Suppressor macrophage treated with lipopolysaccharide for 4 hours (primary cell): ENCODE results near the gene ASXL3.

Source experiments
- DNase-seq: peaks from one replicate; pipeline ENCODE4 v3.0.0-alpha.2; 2020

Gene ASXL3

GRCh38 chr18:33584548-33585430 is 6.8 kb downstream of the ASXL3 start:
- no peak for DNase-seq

DNA sequence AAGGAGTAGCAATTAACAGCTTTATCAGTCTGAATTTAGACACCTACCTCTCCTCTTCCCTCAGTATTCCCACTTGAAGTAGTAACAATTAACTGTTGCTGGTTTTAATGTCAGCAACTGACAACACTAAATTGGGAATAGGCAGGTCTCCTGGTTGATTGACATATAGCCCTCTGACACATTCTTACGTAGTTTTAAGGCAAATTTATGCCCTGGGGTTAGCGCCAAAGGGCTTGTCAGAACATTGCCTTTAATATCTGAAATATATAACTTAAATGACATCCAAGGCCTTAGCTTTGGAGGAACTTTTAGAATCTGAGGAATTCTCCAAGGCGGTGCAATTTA is 7.4 kb downstream of the ASXL3 start:
- DNase-seq, result no peak

- DNase-seq, result no peak
Measured at GRCh38 chr18:33588361-33588760, 10.3 kb downstream of the ASXL3 start.

DNA sequence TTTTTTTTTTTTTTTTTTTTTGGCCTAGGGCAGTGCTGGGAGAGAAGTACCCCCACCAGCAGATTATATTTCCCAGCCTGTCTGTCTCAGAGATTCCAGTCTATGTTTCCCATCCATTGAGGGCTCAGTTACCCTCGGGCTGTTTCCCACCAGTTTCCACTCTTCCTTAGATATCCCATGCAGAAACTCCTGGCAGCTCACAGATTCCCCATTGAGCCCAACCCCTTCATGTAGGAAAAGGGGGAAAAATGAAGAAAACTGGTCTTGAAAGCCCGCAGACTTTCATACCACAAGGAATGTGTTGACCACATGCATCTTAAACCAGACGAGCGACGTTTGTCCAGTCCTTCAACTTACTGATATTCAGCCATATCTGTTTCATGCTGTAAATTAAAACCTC is 15.2 kb downstream of the ASXL3 start:
- no peak for DNase-seq

DNA sequence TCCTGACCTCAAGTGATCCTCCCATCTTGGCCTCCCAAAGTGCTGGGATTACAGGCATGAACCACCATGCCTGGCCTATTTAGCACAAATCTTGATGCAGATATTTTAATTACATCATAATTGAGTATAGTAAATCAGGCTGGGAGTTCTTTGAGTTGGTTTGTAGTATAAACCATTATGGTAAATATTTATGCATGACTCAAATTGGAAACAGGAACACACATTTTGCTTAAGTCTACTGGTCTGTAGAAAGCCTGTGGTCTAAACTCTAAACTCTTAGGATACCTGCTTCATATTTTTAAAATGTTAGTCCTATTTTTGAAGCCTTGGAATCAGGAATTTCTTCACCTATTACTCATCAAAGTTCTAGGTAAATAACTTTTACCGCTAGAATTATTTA is 16.8 kb downstream of the ASXL3 start:
- DNase-seq, result no peak

GRCh38 chr18:33596178-33596854 is 18.3 kb downstream of the ASXL3 start:
- no peak for DNase-seq

GRCh38 chr18:33600846-33601245 is 22.8 kb downstream of the ASXL3 start:
- no peak for DNase-seq

- no peak for DNase-seq
Measured at GRCh38 chr18:33603454-33603853, 25.4 kb downstream of the ASXL3 start.

DNA sequence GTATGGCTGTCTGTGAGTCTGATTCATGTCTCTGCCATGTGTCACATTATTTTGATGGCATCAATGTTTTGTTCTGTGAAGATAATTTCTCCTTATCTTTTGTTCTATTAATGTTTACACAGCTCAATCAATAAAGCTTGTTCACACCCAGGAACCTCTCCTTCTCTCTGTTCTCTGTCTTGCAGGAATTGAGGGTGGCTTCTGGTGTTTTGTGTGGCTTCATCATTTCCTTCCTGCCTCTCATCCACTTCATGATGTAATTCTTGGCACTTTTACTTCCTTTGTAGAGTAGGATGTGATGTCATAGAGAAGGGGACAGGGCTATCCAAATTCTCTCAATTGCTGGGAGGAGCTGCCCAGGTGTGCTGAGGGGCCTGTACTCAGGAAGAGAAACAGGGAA is 27.2 kb downstream of the ASXL3 start:
- no peak for DNase-seq

DNA sequence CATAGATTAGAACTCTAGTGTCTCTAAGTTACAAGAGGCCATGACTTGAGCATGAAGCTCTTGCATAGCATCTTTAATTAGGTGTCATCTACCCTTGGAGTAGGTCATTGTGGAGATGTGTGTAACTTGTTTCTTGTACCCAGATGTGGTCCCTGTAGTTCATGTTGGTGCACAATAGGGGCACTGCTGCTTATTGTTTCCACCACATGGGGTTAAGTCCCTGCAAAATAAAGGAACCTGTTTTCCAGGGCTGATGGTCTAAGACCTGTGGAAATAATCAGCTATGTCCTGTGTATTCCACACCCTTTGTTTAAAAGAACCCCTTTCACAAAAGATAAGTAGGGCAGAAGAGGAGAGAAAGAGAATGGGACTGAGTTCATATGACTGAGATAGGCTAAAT is 28.6 kb downstream of the ASXL3 start:
- DNase-seq, result no peak

DNA sequence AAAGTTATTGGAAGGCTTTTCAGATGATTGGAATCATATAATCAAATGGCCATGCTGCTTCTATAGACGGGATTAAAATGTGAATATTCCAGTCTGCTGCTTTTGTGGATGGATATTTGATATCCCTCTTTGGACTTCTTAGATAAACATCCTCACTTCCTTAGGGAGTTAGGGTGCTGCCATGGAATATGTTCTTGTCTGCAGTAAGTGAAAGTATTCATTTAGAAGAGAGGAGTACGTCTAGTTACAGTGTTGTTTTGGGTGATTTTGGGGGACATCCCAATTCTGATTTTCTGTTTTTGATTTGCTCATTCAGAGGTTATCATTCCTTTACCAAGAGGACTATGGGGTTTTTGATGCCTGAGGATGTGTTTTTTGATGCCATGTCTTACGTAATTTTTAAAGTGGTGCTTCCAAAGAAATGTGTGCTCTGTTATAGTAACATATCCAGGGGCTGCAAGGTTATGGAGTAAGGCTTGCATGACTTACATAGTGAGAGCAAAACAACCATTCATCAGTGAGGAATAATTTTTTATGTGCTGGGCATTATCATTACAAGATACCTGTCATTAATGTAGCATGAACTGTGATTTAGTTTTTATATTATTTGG is 33.6 kb downstream of the ASXL3 start:
- no peak for DNase-seq

DNA sequence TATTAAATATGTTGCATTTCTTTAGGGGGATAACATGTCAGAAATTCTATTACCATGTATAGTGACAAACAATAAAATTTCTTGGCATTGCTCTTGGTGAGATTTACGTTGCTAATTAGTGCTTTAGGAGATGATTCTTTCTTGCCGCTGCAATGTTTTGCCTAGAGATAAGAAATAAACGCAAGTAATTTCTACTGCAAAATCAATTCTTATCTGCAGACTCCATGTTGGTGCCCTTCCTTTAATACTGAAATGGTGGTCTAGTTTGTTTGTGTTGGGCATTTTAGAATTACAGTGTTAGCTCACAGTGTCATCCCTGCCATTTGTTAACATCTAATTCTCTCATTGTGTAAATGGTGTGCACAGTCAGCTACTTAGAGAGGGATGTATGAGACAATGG is 34.6 kb downstream of the ASXL3 start:
- no peak for DNase-seq

DNA sequence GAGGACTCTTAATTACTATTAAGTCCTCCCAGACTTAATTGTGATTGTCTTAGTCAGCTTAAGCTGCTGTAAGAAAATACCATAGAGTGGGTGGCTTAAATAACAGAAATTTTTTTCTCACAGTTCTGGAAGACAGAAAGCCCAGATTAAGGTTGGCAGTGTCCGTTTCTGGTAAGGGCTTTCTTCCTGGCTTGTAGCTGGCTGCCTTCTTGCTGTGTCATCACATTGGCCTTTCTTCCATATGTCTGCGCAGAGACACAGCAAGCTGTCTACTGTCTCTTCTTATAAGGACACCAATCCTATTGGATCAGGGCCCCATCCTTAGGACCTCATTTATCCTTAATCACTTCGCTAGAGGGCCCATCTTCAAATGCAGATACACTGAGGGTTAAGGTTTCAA is 38.5 kb downstream of the ASXL3 start:
- no peak for DNase-seq

- no peak for DNase-seq
Measured at GRCh38 chr18:33627114-33627513, 49.1 kb downstream of the ASXL3 start.

GRCh38 chr18:33630476-33630875 is 52.5 kb downstream of the ASXL3 start:
- no peak for DNase-seq

DNA sequence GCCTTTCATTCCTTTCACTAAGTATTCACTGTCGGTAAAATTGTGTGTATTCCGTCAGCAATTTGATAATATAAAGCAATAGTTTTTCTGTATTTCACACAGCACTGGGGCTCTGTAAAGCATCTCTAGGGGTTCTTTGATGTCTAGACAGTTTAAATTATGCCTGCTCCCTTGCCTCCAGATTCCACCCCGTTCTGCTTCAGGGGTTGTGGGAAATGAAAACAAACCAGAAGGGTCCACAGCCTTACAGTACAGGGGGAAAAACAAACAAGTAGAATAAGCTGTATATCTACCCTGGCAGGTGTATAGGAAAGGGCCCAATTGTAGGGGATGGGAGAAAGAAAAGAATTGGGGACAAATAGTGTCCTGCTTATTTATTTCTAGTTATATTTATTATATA is 63.1 kb downstream of the ASXL3 start:
- no peak for DNase-seq

GRCh38 chr18:33644494-33644893 is 66.5 kb downstream of the ASXL3 start:
- DNase-seq, result no peak

DNA sequence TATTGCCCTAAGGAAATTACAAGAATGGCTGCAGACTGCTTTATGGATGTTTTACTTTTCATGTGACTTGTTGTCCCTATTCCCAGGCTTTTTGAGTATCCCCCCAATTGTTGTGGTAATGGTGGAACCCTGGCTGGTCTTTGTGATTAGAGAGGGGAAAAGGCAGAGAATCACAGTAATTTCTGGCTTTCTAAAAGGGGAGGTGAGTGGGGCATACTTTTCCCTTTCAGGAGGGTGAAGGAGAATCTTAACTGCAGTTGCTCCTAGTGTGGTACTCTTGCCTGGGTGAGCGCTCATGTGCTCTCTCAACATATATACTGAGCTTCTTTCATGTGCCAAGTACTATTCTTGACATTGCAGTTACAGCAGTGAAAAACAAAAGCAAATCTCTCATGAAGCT is 69.3 kb downstream of the ASXL3 start:
- DNase-seq, result no peak

- no peak for DNase-seq
Measured at GRCh38 chr18:33652635-33653034, 74.6 kb downstream of the ASXL3 start.

DNA sequence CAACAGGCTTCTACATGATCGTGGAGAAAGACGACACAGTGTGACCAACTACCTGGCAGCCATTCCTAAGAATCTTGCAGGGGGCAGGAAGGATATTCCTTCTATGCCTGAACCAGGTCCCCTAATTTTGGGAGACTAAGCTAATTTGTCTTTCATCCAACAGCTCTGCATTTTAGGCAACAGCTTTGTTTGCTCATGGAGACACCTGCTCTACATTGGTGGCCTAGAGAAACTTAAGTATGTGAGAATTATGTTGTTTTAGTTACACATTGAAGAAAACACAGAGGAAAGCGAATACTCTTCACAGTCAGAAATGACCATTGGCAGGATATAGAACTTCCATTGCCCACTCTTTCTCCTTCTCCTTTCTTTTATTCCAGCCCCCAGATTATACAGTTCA is 75.2 kb downstream of the ASXL3 start:
- DNase-seq, result no peak

DNA sequence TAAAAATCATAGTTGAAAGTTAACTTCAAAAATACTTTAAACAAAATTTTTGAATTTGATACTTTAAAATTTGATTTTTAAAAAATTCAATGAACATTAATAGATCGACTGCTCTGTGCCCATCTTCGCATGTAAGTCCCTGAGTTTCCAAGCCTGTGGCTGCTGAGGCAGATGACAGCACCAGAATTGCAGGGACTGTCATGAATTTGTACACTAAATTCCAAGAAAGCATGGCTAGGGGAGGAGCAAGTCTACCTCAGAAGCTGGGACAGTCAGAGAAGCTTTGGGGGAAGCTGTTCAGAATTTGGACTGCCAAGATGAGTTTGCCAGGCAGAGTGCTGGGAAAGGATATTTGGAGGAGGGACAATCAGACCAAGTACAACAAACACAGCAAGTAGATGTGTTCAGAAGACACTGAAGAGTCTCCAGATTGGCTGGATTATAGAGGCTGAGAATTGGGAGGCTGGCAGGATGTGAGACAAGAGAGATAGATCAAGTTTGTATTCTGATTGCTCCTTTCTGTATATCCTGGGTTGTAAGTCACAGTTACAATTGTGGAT is 79.0 kb downstream of the ASXL3 start:
- DNase-seq, result no peak

GRCh38 chr18:33660696-33661310 is 82.8 kb downstream of the ASXL3 start:
- no peak for DNase-seq

- no peak for DNase-seq
Measured at GRCh38 chr18:33664241-33664874, 86.3 kb downstream of the ASXL3 start.
